HG02981 (cell line): ENCODE results near the gene ADORA1.

Source experiments
- ATAC-seq: cut with Tn5 transposase; IDR thresholded peaks from one replicate; pipeline ENCODE4 v1.9.1; 2021; ENCODE audit warnings: mild to moderate bottlenecking, moderate library complexity; ENCODE audit not compliant: unreplicated experiment

ADORA1 gene

DNA sequence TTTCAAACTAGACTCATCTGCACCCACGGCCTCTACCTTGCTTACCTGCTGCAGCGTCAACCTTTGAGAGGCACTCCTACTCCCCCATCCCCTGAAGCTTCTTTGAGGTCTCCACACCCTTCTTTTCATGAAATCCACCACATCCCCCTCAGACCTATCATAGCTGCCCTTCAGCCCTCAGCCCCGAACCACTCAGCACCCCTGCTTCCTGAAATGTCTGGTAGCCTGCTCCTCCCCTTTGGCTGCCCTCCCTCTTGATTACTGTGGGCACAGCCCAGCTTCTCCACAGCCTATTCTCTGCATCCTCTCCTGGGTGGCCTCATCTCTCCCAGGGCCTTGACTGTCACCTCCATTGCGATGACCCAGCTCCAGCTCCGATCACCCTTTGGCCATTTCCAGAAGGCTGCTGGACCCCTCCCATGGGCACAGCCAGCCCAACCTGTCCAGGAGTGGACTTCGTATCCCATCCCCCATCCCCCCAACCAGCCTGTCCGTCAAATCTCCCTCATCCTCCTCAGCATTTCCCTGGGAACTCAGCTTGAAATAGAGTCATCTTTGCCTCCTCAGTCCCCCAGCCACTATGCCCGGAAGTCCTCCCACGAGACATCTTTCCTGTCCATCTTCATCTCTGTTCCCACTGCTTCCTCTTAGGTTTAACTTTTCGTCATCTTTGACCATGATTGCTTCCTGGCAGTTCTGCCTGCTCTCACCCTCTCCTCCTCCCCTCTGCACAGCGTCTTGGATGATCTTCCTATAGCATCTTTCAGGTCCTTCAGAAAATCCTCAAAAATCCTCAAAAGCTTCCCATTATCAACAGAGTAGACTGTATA, 6.1 kb upstream of the ADORA1 start:
- no peak for ATAC-seq

DNA sequence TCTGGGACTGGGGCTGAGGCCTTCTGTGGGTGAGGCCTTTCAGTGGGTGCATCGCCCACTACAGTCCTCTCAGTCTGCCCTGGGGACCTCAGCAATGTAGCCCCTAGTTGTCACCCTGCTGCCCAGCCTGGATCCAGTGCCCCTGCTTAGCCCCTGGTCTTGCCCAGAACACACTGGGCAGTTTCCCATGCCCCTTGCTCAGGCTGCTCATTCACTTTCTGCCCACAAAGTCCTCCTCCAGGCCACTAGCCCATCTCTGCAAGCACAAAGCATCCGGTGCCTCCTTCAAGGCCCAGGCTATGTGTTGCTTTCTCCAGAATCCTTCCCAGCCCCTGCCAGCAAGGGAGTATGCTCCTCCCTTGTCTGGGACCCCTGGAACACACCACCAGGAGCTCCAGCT, 5.4 kb upstream of the ADORA1 start:
- no peak for ATAC-seq

DNA sequence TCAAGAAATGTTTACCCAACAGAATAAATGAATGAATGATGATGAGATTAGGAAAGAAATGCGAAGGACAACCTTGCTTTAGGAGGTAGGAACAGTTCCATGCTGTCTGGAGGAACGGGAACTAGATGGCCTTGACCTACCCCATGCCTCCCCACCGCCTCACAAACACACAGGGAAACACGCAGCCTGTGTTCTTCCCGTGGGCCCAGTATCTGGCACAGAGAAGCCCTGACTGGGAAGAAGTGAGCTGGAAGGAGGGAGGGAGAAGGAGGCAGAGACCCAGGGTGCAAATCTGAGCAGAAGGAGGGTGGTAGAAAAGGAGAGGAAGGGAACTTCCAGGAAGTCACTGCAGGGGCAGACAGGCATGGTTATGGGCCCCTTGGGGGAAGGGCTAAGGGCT, 3.5 kb upstream of the ADORA1 start:
- no peak for ATAC-seq

DNA sequence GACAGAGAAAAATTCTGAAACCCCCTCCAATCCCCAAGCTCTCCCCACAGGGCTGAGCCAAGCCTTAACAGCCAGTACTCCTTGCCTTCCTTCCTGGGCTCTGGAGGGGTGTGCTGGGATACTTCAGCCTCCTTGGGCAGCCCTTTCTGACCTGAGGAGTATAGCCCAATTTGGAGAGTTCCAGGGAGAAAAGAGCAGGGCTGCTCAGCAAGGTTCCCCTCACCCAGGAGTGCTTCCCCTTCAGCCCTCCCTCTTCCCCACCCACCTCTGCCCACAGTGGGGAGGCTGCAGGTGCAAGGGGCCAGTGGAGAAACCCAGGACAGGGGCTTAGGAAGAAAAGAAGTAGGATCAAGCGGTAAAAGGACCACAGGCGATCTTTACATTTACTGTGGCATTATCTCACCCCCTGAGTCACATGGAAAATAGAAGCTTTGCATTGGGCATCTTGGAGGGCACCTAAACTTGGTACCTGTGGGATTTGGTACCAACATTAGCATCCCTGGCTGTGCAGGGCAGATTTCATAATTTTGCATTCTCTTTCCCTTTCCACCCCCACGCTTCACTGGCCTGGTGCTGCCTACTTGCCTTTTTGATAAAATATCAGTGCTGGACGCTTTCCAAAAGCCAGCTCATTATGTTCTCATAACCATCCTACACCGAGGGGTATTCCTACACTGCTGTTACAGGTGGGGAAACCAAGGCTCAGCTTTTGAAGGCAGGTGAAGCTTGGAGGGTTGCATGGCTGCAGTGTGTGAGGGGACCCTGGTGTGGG, 2.8 kb upstream of the ADORA1 start:
- ATAC-seq: no peak

DNA sequence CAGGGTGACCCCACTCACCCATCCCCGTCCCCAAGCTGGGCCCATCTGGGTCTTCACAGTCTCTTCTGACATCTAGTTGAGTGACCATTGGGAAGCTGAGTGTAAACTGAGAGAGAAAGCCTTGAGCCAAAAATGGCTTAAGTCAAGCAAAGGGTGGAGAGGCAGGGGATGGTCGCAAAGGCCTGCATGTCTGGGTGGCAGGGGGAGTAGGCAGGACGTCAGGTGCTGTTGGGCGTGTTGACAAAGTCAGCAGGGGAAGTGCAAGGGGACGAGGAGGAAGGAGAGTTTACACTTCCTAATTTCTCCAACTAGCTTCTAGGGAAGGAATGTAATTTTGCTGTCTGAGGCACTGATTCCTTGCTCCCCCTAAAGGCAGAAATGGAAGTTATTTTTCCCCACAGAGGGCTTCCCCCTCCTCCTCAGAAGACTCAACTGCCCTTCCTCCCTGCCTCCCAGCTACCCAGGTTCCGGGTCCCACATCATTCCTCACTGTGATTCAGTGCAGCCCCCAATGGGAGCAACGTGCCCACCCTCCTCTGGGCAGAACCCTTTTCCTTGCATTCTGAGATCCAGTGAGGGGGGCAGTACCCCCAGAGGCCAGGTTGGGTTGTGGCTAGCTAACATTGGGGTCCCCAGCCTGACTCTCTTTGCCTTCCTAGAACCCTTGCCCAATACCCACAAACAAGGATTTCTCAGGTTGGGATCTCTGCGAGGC, 1.2 kb upstream of the ADORA1 start:
- no peak for ATAC-seq

DNA sequence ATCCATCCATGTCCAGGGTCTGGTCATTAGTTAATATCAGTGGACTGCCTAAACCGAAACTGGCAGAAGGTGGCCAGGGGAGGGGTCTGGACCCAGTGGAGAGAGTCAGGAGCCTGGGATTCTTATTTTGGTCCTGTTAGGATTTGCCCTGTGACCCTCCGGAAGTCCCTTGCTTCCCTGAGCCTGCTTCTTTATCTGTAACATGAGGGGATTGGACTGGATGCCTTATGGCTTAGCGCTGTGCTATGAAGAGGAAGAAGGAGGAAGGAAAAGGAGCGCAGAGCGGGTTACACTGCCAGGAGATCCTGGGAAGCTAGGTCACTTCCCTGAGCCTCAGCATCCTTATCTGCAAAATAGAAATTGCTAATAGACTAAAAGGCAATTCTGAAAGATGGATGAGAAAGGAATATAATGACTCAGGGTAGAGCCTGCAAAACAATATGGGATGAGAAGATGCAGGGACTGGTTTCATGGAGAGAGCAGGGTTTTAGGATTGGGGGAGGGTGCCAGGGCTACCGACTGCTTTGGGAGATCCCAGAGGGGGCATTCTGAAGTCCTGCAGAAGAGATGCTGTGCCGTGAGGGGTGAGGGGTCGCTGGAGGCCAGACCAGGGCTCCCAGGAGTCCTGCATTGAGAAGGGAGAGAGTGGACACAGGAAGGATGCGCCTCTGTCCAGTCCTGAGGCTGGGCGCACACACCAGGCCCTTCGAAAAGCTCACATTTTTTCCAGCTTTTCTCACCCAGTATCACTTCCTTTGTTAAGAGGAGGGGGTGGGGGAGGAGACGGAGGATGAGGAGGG, 460 bp upstream of the ADORA1 start:
- ATAC-seq: no peak

DNA sequence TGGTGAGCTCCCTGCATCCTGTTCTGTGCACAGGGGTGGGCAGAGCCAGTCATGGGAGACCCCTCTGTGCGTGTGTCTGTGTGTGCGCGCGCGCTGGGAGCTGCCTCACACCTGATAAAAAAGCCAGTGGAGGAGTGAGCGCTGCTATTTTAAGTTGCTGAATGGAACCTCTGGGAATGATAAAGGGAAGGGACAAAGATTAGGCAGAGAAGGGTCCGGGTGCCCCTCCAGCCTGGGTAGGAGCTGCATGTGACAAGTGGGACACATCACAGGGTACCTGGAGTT, 847 bp downstream of the ADORA1 start:
- no peak for ATAC-seq

DNA sequence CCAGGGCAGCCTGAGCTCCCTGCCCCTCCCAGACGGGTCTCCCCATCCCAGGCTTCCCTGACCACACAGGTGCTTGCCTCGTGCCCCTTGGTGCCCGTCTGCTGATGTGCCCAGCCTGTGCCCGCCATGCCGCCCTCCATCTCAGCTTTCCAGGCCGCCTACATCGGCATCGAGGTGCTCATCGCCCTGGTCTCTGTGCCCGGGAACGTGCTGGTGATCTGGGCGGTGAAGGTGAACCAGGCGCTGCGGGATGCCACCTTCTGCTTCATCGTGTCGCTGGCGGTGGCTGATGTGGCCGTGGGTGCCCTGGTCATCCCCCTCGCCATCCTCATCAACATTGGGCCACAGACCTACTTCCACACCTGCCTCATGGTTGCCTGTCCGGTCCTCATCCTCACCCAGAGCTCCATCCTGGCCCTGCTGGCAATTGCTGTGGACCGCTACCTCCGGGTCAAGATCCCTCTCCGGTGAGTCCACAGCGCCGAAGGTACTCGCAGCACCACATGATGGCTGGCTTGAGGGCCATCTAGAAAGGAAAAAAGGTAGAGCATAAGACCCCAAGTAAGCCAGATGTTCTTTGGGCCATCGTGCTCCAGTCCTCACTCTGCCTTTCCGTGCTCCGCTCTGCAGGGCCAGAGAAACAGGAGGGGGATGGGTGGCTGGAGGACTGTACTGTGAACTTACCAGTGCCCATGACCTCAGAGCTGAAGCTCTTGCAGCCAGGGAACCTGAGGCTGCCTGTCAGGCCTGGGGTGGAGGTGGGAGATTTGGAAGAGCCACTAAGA, 1.4 kb downstream of the ADORA1 start:
- ATAC-seq: no peak

DNA sequence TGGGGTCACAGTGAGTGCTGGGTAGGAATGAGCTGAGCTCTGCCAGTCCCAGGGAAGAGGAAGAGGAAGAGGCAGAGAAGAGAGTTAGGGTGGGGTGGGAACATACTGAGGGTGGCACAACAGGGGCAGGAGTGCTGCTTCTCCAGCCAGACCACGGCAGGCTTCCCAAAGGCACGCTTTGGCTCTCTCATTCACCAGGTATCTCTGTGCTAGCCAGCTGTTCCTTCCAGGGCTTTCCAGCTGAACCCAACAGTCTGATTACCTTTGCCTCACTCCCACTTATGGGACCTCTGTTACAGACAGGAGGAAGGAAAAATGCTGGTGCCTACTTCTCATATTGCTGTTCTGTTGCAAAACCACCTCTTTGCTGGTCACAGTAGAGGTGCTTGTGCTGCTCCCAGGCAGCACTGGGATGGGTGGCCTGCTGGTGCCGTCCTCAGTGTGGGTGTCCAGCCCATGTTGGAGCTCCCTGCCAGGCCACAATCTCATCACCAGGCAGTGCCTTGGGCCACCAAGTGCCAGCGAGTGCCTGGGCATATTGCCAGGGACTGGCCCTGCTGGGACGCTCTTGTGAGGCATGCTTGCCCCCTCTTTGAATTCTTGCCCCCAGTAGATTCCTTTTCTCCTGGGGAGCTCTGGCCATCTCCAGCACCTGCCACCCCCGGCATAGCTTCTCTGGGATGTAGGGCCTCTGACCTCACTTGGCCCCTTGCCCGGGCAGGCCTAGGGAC, 2.1 kb downstream of the ADORA1 start:
- no peak for ATAC-seq

DNA sequence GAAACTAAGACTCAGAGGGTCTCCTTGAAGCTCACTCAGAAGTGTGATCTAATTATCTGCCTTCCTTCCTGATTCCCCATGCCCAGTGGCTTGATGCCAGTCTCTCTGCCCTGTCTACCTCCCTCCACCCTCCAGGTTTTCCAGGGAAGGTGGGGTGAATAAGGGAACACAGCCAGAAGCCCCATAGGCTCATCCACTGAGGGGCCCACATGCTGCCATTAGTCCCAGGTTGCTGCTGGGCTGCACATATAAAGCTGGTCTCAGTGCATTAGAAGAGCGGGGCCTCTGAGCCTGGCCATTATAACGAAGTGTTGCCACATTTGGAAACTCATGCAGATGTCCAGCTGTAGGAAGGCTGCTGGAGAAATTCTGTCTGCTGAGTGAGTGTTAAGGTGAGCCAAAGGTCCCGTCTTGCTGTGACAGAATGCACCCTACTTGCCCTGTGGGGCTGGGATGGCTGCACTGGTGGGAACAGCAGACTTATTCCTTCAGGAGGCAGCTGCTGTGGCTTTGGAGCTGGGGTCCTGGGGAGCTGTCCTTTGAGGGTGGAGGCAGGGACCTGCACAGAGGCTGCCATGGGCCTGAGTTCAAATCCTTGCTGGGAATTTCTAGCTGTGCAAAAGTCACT, 2.9 kb downstream of the ADORA1 start:
- no peak for ATAC-seq

DNA sequence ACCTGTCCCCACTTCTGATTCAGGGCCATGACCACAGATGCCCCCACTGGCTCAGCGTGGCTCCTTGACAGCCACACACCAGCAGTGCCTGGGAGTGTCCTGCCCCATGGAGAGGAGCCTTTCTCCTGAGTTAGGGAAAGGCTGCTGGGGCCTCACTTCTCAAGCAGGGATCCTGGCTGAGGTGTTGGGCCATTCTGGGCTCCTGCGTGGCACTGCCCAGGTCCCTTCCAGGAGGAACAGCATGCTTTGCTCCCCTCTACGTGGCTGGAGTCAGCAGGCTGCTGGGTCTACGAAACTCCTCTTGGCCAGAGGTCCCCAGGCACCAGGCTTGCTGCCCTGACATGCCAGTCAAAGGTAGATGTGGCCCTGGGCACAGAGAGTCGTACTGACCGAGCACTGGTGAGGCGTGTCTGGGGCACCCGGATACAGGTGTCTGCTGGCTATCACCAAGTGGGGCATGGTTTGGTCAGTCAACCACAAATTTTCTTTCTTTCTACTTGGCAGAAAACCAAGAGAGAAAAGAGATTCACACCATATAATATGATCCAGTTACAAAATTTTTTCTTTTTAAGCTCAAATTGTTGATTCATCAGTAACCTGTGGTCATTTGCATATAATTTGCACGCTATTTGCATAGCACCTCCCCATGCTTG, 4.1 kb downstream of the ADORA1 start:
- no peak for ATAC-seq

DNA sequence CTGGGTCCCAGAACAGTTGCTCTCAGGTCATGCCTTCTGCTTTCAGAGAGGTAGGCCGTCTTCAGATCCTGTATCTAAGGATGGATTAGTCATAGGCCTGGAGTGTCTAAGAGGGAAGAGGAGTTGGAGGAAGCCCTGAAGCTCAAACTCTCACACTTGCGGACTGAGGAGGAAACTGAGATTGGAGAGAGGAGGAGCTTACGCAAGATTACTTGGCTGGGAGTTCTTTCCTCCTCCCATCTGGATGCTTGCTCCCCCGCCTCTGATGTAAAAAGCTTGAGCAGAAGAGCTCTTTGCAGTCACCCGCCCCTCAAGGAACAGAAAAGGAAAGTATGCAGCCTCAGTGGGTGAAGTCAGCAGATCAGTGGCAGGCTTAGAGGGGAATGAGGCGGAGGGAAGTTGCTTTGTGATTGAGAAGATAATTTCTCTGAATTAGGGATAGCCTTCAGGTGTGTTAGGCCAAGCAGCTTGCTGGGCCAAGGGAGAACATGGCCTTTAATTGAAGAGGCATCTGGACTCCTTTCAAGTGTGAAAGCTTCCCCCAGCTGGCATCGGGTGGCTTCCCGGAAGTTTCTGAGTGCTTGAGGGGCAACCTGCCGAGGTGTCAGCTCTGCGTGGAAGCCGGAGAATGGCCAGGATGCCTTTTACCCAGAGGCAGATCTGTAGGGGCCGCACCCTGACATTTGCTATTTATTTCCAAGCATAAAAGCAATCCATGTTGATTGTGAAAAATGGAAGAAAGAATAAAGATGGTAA, 6.6 kb downstream of the ADORA1 start:
- ATAC-seq: no peak

DNA sequence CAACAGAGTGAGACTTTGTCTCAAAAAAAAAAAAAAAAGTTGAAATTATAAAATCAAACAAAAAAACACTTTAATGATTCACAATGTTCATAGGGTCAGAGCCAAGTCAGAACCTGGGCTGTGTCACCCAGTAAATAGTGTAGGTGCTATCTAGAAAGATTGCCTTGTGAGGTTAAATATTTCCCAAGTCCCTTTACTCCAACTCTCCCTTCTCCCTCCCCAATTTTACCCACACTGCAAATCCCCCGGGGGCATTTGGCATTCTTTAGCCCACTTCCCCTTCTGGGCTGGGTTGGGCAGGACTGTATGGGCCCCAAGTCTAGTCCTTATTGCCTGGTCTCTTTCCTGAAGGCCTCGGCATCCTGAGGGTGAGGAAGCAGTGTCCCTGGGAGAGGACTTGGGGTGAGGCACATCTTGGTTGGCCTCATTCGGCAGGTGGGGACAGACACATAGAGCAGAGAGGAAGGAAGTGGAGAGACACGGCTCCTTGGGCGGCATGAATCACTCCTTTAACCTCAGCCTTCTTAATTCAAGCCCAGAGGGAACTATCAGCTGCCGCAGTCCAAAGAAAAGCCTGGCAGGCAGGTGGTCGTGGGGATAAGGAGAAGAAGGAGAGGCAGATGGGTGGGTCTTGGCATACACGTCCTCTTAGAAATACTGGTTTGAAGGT, 8.2 kb downstream of the ADORA1 start:
- ATAC-seq: no peak

DNA sequence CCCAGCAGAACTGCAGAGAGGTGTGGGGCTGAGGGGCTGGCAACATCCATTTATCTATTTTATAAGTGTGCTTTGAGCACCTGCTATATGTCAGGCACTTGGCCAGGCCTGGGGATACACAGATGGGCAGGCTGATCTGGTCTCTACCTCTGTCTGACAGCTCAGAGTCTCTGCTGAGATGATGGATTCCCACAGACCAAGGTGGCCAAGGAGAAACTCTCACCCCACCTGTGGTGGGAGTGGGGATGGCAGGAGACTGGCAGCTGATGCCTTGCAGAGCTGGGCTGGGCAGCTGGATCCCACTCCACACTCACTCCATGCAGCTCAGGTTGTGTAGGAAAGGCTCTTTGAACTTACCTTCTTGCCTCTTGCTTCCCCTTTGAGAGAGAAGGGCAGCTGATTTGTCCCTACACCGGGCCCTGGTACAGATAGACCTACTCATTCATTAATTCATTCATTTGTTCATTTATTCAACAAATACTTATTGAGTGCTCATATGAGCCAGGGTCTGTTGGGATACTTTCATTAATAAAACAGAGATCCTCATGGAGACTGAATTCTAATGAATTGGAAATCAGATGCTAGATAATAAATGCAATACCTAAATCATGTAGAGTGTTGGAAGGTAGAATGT, 9.0 kb downstream of the ADORA1 start:
- ATAC-seq: no peak

DNA sequence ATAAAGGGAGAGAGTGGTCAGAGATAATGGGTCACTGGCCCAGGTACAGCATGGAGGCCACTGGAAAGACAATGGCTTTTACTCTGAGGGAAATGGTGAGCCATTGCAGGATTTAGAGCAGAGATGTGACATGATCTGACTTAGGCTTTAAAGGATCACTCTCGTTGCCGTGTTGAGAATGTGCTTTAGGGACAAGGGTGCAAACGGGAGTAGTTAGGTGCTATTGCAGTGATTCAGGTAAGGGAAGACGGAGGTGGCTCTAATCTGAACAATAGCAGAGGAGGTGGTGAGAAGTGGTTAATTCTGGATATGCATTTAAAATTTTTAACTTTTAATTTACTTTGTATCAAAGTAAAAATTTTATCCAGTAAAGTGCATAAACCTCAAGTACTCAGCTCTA, 9.8 kb downstream of the ADORA1 start:
- no peak for ATAC-seq

DNA sequence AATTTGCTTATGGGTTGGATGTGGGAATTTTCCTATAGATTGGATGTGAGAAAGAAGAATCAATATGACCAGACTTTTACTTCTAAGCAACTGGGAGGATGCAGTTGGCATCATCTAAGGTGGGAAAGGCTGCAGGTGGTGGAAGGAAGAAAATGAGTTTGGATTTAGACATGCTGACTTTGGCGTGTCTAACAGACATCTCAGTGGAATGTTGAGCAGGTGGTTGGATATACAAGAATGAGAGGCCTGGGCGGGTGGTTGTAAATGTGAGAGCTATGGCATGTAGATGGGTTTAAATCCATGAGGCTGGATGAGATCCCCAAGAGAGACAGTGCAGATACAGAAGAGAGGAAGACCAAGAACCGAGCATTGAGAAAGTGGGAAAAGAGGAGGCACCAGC, 10.5 kb downstream of the ADORA1 start:
- ATAC-seq: no peak

DNA sequence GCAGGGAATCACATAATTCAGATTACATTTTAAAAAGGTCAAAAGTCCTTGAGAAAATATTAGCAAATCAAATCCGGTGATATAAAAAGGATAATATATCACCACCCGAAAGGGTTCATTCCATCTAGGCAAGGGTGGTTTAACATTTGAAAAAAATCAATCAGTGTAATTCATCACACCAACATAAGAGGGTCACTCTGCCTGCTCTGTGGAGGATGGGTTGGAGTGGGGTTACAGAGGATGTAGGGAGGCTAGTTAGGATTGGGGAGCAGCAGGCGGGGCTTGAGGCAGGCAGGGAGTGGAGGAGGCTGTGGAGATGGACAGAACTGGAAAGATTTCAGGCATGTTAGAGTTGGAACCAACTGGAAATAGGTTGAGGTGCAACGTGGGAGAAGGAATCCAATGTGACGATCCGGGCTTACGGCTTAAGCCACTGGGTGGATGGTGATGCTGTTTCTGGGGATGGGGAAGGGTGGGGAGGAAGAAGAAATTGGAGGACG, 12.5 kb downstream of the ADORA1 start:
- no peak for ATAC-seq
